GOT3 (cell line): ENCODE measurements around the gene BIRC5.
A peak's percentile ranks its signal among the peaks of the same experiment; 100 is the strongest.
"Not testable (repeated sequence)": the region's sequence is repeated elsewhere in the genome, so short reads cannot be mapped to it uniquely, and the experiment has no call there.

Experiments used
- DNase-seq: peaks from one replicate; lab custom pipeline; 2025; ENCODE audit warnings: mixed read lengths; lab: John Stamatoyannopoulos, UW

BIRC5 gene

GRCh38 chr17:78214016-78214705 lies at the start of gene BIRC5:
Gene BIRC5, plus strand, starts transcription at chr17:78214253. Its CDS starts 64 bp downstream, at chr17:78214317.
- DNase-seq = peak; percentile 39

- no peak for DNase-seq
Measured at GRCh38 chr17:78164748-78165607, 49.1 kb upstream of the BIRC5 start.

GRCh38 chr17:78166416-78166815 lies 47.6 kb upstream of the BIRC5 start:
- DNase-seq = no peak

- peak; percentile 12 for DNase-seq
Measured at GRCh38 chr17:78168242-78168902, 45.7 kb upstream of the BIRC5 start, which contains the start of gene SYNGR2. Gene SYNGR2, plus strand, starts transcription at chr17:78168581. Its CDS starts 36 bp downstream, at chr17:78168617.

- no peak for DNase-seq
Measured at GRCh38 chr17:78168903-78169793, 44.9 kb upstream of the BIRC5 start.

- no peak for DNase-seq
Measured at GRCh38 chr17:78170692-78171590, 43.1 kb upstream of the BIRC5 start.

GRCh38 chr17:78171591-78172248 lies 42.3 kb upstream of the BIRC5 start:
- DNase-seq = not testable (repeated sequence)

- DNase-seq = no peak
Measured at GRCh38 chr17:78172249-78173051, 41.6 kb upstream of the BIRC5 start.

- DNase-seq = no peak
Measured at GRCh38 chr17:78173097-78173715, 40.8 kb upstream of the BIRC5 start.

GRCh38 chr17:78174346-78174869 lies 39.6 kb upstream of the BIRC5 start:
- no peak for DNase-seq

- no peak for DNase-seq
Measured at GRCh38 chr17:78174870-78175642, 39.0 kb upstream of the BIRC5 start.

GRCh38 chr17:78175643-78175981 lies 38.4 kb upstream of the BIRC5 start:
- no peak for DNase-seq

GRCh38 chr17:78176548-78177025 lies 37.5 kb upstream of the BIRC5 start:
- no peak for DNase-seq

GRCh38 chr17:78179372-78179771 lies 34.7 kb upstream of the BIRC5 start:
- DNase-seq = no peak

GRCh38 chr17:78180083-78180482 lies 34.0 kb upstream of the BIRC5 start:
- DNase-seq = no peak

GRCh38 chr17:78180508-78180907 lies 33.5 kb upstream of the BIRC5 start:
- no peak for DNase-seq

- DNase-seq = no peak
Measured at GRCh38 chr17:78182504-78182903, 31.5 kb upstream of the BIRC5 start.

GRCh38 chr17:78183916-78184315 lies 30.1 kb upstream of the BIRC5 start:
- no peak for DNase-seq
